ENCODE data around the gene NDRG4.

NDRG4 gene

DNA sequence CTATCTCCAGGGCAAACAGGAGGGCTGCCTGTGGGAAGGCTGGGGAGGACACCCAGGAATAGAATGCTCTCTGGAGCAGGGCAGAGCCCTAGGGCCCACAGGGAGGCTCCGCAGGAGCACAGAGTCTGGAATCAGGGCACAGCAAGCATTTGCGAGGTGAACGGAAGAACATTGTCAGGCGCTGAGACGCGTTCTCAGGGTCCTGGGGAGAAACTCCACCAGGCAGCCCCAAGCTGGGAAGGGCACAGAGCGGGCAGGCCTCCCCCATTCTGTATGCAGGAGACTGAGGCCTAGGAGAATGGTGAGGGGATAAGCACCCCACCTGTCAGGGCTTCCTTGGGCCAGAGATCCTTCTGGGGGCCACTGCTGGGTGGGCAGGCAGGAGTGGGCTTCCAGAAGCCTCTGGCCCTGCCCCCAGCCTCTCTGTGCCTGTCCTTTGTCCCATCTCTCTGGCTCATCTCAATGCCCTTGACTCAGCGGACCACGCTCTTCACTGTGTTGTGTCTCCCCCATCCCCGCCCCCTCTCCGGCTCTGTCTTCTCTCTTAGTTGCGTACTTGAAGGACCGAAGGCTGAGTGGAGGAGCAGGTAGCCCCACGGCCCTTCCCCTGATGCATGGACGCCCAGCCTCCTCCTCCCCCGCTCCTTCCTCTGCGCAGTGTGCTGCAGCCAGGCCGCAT lies 10.3 kb downstream of the NDRG4 start:
- DNase-seq (ENCODE audit: low read depth) = no peak

- no peak for DNase-seq (ENCODE audit: low read depth)
Measured at GRCh38 chr16:58510776-58511628, 11.1 kb downstream of the NDRG4 start.

DNA sequence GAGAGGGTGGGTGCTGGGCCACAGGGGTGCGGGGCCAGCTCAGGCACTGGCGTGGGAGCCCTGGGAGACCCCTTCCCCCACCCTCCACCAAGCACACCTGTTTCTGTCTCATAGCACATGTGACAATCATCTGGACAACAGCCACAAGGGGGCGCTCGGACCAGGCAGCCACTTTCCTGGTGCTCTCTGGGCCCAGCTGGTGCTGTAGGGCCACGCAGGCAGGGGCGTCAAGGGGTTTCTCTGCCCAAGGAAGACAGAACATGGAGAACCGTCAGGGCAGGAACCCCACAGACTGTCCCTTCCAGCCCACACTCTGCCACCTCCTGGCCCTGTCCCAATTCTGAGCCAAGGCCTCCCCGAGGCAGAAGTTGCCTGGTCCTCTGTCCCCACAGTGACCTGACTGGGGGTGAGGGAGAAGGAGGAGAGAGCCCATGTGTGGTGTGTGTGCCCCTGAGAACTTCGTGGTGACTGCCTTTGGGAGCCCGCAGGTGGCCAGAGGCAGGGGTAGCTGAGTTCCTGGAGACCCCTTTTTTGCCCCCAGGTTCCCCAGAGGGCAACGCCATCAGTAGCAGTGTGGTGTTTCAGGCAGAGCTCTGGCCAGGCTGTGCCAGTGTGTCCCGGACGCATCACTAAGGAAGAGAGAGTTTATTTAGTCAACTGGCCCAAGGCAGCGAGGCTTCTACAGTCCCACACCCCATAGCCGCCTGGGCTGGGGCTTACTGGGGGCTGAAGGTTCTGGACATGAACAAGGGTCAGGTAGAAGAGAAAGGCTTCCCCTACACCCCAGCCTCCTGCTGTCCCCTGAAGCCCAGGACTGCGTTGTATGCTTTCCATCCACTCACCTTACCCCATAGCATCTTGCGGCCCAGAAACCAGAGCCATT lies 12.2 kb downstream of the NDRG4 start:
- peak; percentile 76 for DNase-seq (ENCODE audit: low read depth)

DNA sequence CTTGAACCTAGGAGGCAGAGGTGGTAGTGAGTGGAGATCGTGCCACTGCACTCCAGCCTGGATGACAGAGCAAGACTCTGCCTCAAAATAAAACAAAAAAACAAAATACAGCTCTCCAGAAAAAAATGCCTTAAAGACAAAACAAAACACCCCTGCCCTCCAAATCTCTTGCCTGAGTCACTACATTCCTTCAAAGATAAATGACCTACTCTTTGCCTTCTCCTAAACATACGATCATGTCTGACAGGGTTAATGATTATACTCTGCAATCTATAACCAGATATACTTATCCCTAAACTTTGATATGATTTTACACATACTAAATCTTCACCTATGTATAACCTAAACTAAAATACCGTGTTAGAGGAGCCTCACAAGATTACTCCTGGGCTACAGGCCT lies 13.9 kb downstream of the NDRG4 start:
- no peak for DNase-seq (ENCODE audit: low read depth)

DNA sequence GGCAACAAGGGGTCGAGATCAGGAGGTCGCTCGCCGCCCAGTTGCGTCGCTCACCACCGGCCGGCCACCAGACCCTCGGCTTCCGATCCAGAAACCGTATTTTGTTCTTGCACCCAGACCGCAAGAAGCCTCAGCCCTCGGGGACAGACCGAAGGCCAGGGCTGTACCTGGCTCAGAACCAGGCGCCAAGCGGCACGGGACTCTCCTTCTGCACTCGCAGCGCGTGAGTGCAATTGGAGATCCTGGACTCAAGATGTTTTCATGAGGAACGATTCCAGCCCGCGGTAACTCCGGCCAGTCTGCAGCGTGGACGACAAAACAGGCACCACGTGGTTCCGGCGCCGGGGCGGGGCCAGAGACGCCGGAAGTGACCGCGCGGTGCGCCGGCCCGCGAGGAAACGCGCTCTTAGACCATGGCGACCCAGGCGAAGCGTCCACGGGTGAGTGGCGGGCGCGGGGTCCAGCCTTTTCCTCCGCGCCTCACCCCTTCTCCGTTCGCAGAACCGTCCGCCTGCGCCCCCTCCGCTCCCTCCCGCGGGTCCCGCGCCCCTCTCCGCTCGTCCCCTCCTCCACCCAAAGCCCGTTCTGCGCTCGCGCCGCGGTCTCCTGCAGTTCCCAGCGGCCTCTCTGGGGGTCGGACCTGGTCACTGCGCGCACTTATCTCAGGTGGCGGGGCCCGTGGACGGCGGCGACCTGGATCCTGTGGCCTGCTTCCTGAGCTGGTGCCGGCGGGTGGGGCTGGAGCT lies 15.4 kb downstream of the NDRG4 start, which contains the start of gene SETD6:
SETD6 (plus strand) TSS at position 393 of the 746 bp plus-strand sequence; CDS start at position 414, 21 bp downstream.
- peak; percentile 69 for DNase-seq (ENCODE audit: low read depth)

DNA sequence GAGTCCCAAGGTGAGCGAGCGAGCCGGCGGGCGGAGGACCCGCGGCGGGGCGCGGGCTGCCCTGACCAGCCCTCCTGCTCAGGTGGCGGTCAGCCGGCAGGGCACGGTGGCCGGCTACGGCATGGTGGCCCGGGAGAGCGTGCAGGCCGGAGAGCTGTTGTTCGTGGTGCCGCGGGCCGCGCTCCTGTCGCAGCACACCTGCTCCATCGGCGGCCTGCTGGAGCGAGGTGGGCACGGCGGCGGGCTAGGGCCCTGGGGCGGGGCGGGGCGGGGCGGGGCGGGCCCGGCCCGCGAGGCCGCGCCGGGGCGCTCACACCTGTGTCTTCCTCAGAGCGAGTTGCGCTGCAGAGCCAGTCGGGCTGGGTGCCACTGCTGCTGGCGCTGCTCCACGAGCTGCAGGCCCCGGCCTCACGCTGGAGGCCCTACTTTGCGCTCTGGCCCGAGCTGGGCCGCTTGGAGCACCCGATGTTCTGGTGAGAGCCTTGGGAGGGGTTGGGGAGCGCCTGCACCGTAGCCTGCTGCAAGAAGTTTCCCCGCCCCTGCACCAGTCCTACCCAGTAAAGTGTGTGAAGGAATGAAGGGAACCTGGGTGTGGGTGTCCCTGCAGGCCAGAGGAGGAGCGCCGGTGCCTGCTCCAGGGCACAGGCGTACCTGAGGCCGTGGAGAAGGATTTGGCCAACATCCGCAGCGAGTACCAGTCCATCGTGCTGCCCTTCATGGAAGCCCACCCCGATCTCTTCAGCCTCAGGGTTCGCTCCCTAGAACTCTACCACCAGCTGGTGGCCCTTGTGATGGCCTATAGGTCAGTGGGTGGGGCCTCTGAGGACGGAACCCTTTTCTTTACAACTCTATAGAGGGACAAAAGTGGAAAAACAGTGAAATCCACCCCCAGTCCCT lies 16.2 kb downstream of the NDRG4 start:
- DNase-seq (ENCODE audit: low read depth) = no peak

DNA sequence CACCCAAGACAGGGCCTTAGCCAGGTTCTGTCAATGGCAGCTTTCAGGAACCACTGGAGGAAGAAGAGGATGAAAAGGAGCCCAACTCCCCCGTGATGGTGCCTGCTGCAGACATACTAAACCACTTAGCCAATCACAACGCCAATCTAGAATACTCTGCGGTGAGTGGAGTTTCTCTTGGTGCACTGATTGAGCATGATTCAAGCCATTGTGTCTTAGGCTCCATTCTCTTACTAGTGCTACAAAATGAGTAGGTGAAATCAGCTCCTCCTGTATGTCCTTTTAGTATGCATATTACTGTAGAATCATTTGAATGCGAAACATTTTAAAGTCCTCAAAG lies 16.8 kb downstream of the NDRG4 start:
- DNase-seq (ENCODE audit: low read depth) = no peak

DNA sequence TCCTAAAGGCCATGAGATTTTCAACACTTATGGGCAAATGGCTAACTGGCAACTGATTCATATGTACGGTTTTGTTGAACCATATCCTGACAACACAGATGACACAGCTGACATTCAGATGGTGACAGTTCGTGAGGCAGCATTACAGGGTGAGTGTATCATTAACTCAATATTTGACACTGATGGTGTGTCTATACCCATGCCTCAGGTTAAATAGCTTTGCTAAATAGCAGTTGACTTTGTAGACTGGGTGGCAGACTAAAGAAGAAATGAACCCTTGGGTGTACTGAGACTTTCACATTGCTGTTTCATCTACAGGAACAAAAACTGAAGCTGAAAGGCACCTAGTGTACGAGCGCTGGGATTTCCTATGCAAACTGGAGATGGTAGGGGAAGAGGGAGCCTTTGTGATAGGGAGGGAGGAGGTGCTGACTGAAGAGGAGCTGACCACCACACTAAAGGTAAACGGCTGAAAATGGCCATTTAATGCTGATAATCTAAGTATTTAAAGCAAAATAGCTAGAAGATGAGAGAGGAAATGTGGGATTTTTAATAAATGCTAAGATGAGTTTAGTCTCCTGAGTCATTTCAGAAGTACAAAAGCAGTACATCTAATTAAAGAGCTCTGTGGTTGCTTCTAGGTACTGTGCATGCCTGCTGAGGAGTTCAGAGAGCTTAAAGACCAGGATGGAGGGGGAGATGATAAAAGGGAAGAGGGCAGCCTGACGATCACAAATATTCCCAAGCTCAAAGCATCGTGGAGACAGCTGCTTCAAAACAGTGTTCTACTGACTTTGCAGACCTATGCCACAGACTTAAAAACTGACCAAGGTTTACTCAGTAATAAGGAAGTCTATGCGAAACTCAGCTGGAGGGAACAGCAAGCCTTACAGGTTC lies 18.4 kb downstream of the NDRG4 start:
- DNase-seq (ENCODE audit: low read depth) = no peak

- no peak for DNase-seq (ENCODE audit: low read depth)
Measured at GRCh38 chr16:58518980-58519368, 19.0 kb downstream of the NDRG4 start.

- DNase-seq (ENCODE audit: low read depth) = no peak
Measured at GRCh38 chr16:58519707-58520106, 19.8 kb downstream of the NDRG4 start.

GRCh38 chr16:58530179-58530578 lies 30.2 kb downstream of the NDRG4 start:
- no peak for DNase-seq (ENCODE audit: low read depth)

GRCh38 chr16:58532414-58532813 lies 32.5 kb downstream of the NDRG4 start:
- DNase-seq (ENCODE audit: low read depth) = no peak

- no peak for DNase-seq (ENCODE audit: low read depth)
Measured at GRCh38 chr16:58533751-58534470, 34.0 kb downstream of the NDRG4 start.

DNA sequence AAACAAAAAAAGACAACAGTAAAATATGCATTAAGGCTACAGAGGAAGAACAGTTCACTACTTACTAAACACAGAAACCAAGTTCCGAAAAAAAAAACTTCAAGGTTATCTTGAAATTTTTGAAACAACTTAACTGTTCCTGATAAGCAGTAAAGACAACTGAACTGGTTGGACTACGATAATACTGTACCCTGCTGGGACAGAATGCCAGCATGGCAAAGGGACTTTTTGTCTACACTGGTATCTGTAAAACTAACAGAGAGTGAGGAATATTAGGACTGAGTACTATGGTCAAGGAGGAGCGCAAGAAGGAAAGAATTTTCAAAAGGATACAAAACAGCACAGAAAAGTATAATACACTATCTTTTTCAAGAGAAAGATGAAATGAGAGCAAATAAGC lies 35.2 kb downstream of the NDRG4 start:
- DNase-seq (ENCODE audit: low read depth) = no peak

DNA sequence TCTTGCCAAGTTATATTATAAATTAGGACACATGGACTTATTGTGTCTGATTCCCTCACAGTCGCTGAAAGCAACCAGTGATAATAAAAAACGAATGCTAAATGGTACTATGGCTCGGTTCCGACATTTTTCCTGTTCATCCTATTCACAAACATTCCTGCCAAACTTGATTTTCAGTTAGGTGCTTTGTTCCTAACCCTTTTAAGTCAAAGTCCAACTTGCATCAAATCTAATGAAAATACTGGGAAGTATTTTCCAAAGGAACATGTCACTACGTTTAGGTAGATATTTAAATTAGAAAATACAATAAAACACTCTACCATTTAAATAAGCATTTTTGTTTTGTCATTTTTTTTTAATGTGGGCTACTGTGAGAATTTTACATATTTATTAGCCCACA lies 36.3 kb downstream of the NDRG4 start:
- no peak for DNase-seq (ENCODE audit: low read depth)

DNA sequence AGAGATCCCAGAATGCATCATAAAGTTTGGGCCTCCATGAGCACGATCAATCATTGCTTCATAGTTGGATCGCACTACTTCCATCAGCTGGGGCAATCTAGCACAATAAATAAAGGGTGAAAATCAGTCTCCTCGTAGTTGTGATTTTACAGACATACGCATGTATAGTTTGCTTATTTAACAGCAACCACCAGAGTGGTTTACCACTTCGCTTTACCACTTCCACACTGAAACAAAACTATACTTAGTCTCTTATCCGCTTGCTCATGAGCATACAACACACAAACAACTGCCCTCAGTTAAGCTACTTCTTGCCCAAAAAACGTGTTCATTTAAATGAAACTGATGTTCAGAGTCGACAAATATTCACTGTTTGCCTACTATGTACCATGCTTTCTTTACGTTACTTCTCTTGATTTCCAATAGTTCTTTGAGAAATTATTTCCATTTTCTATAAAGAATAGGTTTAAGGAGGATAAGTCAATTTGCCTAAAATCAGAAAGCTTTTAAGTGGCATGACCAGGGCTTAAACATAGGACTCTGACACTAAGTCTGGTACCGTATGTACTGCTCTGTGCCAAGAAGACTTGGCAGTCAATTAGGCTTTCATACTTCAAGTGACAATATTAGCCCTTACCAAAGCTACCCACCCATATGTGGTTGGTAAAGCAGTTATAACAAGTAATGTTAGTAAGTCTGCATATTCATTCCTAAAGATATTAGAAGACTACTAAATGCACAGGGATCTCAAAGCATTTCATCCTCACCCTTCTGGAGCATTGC lies 37.4 kb downstream of the NDRG4 start:
- DNase-seq (ENCODE audit: low read depth) = no peak

GRCh38 chr16:58541711-58542110 lies 41.8 kb downstream of the NDRG4 start:
- no peak for DNase-seq (ENCODE audit: low read depth)

- DNase-seq (ENCODE audit: low read depth) = no peak
Measured at GRCh38 chr16:58542291-58542690, 42.3 kb downstream of the NDRG4 start.
